SK-N-DZ (cell line): ENCODE data around the gene PARP12.

Experiments used
- DNase-seq: peaks from one replicate; pipeline ENCODE4 v3.0.0-alpha.2; 2015; ENCODE audit warnings: low spot score

The PARP12 gene

DNA sequence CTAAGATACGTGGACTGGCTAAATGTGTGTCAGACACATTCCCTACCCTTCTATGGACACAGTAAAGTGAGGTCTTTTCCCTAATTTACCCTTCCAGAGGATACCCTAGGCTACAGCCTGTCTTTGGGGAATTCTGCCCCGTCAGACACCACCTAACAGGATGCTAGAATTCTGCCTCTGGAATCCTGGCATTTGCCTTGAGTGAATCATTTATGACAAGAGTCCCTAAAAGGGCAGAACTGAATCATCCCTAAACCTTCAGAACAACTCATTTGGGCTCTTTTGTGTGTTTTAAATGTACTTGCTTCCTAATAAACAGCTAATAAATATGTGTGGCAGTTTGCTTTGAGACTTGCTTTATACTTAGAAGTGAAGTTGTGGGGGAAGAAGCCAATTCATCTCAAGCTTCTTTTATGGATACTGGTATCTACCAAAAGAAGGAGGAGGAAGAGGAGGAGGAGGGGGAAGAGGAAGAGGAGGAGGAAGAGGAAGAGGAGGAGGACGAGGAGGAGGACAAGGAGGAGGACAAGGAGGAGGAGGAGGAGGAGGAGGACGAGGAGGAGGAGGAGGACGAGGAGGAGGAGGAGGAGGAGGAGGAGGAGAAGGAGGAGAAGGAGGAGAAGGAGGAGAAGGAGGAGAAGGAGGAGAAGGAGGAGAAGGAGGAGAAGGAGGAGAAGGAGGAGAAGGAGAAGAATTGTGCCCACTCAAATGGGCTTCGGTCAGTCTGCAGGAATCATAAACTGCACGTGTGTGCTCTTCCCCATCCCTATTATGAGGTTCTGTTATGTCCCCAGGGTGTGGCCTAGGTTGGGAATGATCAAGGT, 27.1 kb downstream of the PARP12 start:
- no peak for DNase-seq

DNA sequence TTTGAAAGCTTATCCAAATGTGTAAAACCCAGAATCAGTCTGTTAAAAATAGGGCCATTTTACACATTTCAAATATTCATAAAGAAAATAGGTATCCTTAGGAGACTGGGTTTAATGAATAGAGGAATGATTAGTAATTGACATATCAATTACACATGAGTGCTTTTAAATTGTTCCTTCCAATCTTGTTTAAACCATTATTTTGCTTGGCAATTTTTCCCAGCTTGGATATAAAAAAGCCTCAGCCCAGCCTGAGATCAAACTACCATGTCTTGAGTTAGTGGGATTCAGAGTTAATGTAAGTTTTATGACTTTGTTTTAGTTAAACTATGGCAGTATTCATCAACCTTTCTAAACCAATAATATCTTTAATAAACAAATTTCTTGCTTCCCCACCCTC, 28.3 kb downstream of the PARP12 start:
- DNase-seq: no peak

DNA sequence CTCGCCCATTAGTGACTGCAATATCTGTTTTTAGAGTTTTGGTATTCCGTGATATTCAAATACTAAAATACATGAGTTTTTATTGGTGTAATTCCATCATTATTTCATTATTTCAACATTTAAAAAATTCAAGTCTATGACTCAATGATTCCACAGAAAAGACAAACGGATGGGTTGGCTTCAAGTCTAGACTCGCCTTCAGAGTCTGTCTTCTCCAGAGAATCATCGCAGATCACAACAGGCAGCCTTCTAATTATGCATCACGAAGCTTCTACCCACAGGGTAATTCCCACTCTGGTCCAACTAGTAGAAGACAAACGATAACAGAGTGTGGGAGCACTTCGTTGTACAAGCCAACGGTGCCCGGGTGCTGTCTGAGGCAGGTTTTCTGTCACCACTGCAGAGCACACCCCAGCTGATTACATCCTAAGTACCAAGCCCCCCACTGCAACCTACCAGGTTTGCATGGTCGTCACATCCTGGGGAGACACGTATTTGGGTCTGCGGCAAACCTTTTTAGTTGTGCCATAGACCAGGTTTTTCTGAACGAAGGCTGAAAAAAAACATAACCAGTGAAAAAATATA, 28.9 kb downstream of the PARP12 start:
- DNase-seq: no peak

DNA sequence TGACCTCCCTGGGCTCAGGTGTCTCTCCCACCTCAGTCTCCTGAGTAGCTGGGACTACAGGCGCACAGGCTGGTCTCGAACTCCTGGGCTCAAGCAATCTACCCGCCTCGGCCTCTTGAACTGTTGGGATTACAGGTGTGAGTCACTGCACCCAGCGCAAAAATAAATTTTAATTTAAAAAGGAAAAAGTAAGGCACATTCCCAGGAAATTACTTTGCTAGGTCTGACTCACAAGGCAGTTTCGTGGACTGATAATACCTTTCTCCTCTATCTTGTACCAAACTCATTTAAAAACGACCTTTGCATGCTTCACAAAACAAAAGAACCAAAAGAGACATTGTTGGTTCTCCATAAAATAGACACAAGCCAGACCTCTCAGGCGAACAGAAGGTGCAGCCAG, 29.7 kb downstream of the PARP12 start:
- no peak for DNase-seq

DNA sequence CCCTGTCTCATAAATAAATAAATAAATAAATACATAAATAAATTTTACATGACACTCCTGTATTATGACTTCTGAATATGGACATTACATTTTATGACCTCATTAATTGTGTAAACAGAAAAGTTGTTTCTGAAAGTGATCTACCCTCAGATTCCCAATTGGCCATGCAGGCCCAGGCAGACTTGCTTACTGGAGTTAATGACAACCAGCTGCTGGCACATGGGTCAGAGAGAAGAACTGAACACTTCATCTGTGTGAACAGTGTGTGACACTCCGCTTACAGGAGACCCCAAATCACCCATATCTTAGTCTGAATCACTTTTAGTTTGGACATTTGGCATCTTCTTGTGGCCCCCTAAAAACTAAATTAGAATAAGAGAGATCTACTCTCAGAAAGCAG, 31.4 kb downstream of the PARP12 start:
- no peak for DNase-seq

DNA sequence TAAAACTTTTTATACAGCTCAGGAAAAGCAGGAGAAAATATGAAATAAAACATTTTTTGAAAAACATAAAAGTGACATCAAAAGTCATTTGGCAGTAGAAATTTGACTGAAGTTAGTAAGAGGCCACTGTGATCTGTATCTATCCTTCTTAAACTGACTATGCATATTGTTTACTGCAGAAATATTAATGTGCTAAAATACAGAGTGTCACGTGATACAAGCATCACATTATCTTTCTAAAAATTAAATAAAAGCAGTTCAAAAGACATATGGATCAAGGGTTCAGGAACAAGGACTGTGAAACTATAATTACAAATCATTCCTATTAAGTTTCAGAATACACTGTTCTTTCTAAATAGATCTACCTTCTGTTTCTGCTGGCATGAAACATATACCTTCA, 33.7 kb downstream of the PARP12 start:
- no peak for DNase-seq

DNA sequence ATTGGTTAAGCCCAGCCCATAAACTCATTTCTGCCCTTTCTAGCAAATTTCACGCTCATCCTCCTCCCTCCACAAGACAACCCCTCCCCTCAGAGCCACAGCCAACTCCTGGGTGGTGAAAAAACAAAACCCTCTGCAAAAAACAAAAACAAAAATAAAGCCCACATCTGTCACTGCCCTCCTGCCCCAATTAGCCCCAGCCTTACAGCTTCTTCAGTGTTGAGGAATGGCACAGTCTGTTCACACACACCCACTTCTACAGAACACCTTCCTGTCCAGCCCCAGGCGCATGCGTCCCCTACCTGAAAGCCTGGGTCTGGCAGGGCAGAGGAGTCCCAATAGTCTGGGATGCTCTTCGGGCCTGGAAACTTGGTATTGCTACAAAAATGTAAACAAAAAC, 34.4 kb downstream of the PARP12 start:
- no peak for DNase-seq

DNA sequence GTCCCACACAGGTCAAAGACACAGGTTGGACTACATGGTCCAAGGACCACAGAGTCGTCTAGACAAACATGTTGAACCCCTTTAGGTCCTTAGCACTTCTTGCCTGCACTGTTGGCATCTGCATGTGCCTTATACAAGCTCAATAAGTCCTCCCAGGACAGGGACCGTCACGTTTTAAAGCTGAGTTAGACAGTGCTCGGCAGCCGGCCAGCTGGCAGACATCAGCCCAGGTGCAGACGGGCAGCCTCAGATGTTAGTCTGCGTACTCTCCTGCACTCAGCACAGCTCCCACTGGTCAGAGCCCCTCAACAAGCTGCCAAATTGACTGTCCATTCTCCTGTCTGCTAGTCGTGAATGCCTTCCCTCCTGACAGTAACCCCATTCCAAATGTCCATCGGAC, 34.9 kb downstream of the PARP12 start:
- peak; percentile 38 for DNase-seq

DNA sequence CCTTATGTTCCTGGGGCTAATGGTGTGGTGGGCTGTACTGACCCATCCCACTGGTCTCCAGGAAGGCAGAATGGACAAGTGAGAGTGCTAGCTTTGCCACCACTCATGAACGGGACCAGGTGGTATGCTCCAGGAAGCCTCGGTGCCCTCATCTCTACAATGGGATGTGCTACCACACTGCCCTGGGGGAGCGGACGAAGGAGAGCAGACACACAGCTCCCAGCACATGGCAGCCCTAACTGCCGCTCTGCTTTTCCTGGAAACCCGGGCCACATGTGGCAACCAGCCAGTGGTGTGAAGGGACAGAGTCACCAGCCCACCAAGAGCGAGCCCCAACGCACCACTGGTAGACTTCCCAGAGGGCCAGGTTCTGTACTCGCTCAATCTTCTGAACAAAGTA, 35.8 kb downstream of the PARP12 start:
- DNase-seq: no peak

DNA sequence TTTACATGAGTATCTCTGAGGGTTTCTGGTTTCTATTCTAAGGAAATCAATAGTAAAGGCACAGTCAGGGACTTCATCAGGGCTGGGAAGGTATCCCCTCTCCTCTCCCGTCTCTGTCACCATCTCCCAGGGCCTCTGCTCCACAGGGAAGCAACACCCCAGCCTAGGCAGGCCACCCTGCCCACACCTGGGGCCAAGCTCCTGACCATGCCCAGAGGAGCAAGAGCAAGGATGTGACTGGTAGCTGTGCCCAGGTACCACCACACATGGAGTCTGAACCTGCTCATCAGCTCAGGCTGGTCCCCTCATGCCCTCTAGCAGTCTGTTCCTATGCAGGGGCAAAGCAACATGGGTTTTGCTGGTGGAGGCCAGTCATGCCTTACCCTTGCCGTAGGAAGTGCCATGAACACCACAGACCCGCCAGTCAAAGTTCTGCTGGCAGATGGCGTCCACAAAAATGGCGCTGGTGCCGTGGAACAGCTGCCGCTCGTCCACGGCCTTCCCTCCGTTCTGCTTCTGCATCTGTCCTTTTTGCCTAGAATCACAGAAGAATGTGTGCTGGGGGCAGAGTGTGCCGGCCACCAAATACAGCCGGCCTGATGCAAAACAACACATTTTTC, 36.8 kb downstream of the PARP12 start:
- no peak for DNase-seq

DNA sequence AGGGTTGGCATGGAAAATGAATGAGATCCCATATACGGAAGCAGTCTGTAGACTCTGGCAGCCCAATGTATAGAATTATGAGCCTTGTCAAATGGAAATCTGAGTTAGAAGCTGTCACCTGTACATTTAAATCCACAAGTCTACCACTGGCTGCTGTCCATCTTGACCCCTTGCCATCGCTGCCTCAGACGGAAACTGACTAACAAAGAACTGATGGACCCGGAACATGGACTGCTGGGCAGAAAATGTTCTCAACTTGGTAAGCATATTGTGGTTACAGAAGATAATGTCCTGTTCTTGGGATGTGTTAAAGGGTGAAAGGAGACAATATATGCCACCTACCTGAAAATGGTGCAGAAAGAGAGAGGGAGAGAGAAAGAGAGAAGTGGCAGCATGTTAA, 37.5 kb downstream of the PARP12 start:
- DNase-seq: no peak

DNA sequence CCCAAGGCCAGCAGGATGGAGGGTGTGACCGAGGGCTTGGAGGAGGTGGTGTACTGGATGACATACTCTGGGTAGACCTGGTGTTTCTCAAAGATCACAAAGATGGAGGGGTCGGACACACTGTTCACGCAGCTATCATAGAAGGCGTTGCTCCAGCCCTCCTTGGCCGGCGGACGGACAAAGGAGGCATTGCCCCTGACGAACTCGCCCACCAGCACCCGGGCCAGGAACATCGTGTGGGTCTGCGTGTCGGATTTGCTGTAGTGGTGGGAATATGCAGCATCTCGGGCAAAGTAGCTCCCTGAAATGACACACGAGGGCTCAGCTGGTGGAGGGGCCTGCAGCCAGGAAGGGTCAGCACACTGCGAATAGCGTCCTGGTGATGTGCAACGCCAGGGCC, 38.2 kb downstream of the PARP12 start:
- DNase-seq: no peak

DNA sequence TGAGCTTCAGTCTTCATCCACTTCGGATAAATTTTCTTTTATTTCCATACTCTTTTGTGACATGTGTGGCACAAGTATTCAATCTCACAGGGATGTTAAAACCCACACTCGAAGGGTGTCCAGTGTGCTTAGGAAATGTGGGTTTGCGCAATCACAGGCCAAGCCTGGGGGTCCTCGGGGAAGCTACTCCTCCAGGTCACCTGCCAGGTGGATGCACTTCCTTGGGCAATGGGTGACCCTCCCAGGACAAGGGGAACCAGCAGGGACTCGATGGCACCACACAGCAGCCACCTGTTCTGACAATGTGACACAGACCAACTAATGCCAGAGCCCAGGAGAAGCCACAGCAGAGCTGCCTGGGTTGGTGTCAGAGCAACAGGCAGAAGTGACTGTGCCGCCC, 39.0 kb downstream of the PARP12 start:
- no peak for DNase-seq

DNA sequence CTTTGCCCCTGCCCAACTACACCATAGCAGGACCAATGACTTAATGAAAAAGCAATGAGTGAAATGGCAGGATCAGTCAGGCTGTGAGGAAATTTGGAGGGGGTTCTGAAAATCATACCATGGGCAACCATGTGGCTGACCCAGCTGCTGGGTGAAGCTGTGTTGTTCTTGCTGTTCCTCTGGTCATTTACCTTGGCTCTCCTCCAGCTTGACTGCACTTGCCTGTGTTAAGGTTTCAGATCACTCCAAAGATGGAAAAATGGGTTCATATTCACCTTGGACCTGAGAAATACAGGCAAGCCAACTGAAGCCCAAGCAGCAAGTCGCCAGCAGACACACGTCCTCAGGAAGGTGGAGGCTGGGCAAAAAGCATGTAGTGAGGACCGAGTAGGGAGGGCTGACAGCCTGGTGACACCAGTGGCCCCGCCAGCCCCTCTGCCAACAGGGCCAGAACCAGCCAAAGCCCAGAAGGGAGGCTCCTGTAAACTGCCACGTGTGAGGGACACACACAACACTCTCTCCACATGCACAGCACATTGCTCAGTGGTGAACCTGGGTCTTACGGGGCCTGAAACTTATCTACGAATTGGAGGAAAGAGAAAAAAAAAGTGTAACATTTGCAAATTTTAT, 40.1 kb downstream of the PARP12 start:
- no peak for DNase-seq

DNA sequence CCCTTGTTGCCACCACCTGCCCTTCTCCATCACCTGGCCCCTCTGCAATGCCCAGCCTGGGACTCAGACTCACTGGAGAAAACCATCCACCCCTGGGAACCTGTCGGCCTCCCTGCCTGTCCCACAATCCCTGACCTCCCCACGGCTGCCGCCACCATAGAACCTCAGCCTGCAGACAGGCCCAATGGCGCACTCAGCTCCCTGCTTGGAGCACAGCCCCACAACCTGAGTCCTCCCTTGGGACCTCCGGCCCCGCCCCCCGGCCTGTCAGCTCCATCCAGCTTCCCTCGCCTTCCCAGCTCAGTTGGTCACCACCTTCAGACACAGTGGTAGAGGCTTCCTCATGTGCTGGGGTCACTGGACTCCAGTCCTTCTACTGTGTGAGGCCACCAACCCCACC, 41.1 kb downstream of the PARP12 start:
- no peak for DNase-seq

DNA sequence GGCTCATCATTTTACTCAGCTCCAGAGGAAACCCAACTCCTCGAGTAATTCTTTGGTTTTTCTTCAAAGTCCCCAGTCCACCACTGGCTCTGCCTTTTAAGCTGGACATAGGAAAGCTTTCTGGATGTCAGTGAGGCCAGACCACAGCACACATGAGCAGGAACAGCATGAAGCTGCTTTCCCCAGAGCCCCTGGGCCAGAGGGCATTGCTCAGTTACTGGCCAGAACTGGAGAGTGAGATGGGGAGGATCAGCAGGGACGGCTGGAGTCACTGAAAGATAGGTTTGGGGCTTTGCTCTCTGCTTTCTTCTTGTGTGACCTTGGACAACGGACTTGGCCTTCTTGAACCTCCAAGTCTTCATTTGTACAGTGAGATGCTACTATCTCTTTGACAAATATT, 43.1 kb downstream of the PARP12 start:
- DNase-seq: no peak

DNA sequence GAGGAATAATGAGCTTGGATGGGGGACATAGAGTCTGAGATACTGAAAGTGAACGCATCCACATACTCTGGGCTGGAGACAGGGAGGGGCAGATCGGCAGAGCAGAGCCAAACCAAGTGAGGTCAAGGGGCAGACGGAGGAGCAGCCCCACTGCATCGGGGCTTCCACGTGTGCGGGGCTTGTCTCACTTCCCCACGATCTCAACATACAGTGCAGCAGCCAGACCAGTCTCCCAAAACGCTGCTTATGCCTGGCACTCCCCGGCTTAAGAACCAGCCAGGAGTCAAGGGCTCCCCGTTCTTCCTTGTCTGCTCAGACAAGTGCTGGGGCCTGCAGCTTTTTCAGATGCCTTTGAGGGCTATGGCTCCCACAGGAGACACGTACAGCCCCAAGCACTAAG, 43.6 kb downstream of the PARP12 start:
- no peak for DNase-seq

DNA sequence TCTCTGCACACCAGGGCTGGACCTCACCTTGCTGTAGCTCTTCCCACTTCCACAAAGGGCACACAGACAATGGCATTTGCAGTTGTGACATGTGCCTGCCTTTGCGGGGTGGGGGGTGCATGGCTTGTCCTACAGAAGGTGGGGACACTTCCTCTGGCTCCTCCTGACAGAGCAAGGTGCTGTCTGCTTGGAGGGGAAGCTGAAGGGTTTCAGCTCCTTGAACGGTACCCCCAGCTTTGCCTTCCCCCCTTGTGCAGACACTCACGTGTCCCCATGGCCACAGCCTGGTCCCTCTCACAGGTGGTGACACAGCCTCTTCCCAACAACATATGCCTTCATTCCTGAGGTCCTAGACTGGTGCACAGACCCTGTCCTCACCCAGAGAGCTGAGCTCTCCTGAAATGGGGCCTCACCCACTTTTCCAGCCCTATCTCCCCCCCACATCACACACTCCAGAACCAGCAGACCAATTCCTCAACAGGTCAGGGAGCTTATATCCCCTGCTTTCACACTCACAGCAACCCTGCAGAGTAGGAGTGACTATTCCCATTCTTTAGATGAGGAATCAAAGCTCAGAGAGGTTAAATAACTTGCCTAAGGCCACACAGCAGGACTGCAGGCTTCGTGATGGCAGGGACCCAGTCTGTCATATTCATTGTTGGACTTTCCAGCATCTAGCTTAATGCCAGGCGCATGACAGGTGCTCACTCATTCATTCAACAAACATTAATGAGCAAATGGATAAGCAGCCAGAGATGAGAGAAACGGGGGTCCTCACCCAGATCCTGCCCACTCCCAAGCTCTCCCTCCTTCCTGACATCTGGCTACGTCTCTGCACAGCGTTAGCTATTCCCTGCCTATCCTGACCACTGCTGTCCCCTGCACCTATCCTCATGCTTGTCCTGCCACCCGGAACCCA, 44.4 kb downstream of the PARP12 start:
- no peak for DNase-seq

DNA sequence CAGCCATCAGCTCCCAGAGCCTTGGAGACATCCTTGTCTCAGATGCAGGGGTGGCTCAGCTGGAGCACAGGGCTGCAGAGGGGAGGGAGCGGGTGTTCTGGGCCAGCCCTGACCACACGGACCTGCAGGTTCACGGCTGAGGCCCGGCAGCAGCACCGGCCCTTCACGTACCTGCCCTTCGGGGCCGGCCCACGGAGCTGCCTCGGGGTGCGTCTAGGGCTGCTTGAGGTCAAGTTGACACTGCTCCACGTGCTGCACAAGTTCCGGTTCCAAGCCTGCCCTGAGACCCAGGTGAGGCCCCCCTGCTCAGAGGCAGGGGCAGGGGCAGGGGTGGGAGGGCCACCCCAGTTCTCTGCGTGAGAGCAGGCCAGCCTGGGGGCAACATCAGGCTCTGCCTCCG, 45.2 kb downstream of the PARP12 start:
- DNase-seq: no peak

DNA sequence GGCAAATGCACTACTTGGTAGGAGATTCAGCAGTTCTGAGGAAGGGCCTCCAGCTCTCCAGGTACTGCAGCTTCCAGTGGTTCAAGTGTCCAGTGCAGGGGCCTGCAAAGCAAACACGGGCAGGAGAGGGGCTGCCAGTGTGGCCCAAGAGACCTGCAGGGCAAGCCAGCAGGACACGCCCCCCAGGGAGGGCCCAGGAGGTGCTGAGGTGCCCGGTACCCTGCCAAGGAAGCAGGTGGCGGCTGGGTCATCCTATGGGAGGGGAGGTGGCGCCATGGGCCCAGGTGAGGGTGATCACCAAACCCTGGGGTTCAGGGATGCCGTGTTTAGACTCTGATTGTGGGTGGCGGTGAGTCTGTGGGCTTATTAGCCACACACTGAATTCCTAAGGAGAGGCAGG, 45.7 kb downstream of the PARP12 start:
- no peak for DNase-seq

DNA sequence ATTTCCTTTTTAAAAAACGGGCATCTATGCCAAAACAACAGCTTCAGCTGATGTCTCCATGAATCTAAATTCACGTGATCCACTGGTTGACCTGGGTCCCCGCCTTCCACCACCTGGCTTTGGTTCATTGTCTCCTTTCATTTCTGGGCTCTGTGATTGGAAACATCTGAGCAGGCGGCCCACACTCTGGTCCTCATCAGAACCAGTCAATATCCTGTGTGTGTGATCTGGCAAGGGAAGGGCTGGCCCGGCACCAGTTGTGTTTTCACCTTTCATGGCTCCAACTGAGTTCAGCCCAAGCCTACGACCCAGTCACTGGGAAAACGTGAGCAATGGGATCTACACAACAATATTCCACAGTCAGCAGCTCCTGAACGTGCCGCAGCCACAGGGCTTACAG, 46.2 kb downstream of the PARP12 start:
- no peak for DNase-seq
